ENCODE data around the gene FCN2. TPM values are rescaled to one million over a fixed set of nuclear protein-coding genes. Genes with fewer than 3 reads are reported as not detected.

FCN2 gene
- total RNA-seq, 1 donor from 2014 or later, result not detected

DNA sequence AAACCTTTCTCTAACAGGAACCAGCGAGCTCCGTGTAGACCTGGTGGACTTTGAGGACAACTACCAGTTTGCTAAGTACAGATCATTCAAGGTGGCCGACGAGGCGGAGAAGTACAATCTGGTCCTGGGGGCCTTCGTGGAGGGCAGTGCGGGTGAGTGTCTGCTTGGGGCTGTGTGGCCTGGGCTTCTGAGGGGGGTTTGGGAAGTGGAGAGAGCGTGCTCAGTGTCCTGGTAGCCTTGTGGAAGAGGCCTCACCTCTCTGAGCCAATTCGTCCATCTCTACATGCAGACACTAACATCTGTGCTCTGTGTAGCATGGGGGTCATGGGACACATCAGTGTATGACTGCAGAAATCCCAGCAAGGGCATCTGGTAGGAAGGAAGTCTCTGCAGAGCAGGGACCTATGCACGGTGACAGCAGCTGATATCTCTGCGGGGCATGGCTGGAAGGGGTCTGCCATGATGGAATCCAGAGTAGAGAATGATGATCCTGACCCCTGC lies 5.9 kb downstream of the FCN2 start:
- Histone ChIP-seq H3K27me3 (no peaks in the 10 kb centered on the region), H3K4me2 (no peak overlapping the region), H3K79me2 (ENCODE audit: low read depth) (no peaks in the 10 kb centered on the region), H3F3A (ENCODE audit: low read depth) (no peaks in the 10 kb centered on the region), H4K20me1 (ENCODE audit: low read depth) (no peaks in the 10 kb centered on the region), H3K4me3 (no peak overlapping the region), H3K9ac (no peak overlapping the region), H2AFZ (replicated peaks) (no peak overlapping the region), H3K4me1 (no peaks in the 10 kb centered on the region), H3K9me3 (ENCODE audit: low read depth) (no peaks in the 10 kb centered on the region), H3K36me3 (no peaks in the 10 kb centered on the region), H3K27ac (no peak overlapping the region)
- peak overlapping the region; percentile 33 for H3K27ac Mint-ChIP-seq
- peaks cover 4% of the 10 kb centered on the region for H3K4me1 Mint-ChIP-seq
- DNase-seq (ENCODE audit: low spot score), result no peak
- H3K9me3 Mint-ChIP-seq, result no peaks in the 10 kb centered on the region
- H3K27me3 Mint-ChIP-seq (ENCODE audit: insufficient read depth, low read depth), result peaks cover 8% of the 10 kb centered on the region
- H3K4me3 Mint-ChIP-seq, result no peak overlapping the region
- H3K36me3 Mint-ChIP-seq, result no peaks in the 10 kb centered on the region
- TF ChIP-seq EZH2phosphoT487 (IDR thresholded peaks at IDR 0.05) (no peak), EZH2 (IDR thresholded peaks at IDR 0.05) (no peak)
- TF ChIP-seq, protein P1, sequence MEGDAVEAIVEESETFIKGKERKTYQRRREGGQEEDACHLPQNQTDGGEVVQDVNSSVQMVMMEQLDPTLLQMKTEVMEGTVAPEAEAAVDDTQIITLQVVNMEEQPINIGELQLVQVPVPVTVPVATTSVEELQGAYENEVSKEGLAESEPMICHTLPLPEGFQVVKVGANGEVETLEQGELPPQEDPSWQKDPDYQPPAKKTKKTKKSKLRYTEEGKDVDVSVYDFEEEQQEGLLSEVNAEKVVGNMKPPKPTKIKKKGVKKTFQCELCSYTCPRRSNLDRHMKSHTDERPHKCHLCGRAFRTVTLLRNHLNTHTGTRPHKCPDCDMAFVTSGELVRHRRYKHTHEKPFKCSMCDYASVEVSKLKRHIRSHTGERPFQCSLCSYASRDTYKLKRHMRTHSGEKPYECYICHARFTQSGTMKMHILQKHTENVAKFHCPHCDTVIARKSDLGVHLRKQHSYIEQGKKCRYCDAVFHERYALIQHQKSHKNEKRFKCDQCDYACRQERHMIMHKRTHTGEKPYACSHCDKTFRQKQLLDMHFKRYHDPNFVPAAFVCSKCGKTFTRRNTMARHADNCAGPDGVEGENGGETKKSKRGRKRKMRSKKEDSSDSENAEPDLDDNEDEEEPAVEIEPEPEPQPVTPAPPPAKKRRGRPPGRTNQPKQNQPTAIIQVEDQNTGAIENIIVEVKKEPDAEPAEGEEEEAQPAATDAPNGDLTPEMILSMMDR (IDR thresholded peaks at IDR 0.05), result no peak

DNA sequence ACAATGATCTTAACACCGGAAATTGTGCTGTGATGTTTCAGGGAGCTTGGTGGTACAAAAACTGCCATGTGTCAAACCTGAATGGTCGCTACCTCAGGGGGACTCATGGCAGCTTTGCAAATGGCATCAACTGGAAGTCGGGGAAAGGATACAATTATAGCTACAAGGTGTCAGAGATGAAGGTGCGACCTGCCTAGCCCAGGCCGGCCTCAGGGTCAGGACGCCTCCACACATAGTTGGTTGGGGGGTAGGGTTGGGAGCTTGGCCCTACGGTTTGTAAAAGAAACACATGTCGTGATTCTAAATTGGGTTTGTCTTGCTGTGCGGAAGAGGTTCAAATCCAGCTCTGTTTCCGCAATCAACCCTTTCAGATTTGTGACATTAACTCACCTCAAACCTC lies 6.6 kb downstream of the FCN2 start:
- H4K20me1 ChIP-seq (ENCODE audit: low read depth), result no peaks in the 10 kb centered on the region
- no peaks in the 10 kb centered on the region for H3K79me2 ChIP-seq (ENCODE audit: low read depth)

DNA sequence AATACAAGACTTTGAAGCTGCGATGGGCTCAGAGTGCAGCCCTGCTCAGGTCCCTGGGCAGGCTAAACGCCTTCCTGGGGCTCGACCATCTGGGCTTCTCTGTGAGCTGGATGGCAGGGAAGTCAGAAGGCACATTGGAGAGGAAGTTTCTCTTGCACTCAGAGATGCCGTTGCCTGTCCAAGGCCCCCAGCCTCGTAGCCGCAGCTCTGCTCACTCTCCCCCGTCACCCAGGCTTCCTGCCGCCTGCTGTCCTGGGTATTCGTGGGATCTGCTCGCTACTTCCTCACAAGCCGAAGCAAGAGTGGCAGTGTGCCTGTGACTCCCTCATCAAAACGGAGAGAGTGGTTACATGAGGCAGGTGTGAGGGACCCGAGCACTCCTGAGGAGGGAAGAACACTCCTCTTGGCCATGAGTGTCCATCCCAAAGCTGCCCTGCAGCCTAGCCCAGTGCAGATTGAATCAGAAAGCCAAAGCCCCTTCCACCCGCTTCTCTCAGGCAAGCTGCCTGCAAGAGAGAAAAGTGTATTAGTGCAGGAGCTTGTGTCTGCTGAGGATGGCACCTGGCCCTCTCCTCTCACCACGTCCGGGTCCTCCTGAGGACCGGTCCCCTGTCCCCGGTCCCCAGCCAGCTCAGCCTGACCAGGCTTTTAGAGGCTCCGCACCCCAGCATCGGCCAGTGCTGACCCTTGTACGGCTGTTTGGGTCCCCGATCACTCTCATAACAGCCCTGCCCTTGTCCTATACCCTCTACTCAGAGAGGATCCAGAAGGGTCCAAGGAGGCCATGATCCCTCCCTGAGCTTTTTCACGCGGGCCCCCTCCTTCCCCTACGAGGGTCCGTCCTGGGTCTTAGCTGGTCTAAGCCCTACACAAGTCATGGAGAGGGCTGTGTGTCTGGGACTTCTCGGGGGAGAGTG lies 7.3 kb downstream of the FCN2 start:
- Histone ChIP-seq H3K4me3 (no peak overlapping the region), H3K27me3 (no peaks in the 10 kb centered on the region), H4K20me1 (ENCODE audit: low read depth) (no peaks in the 10 kb centered on the region), H3K4me2 (no peak overlapping the region), H3K36me3 (no peaks in the 10 kb centered on the region), H3K27ac (no peak overlapping the region), H2AFZ (replicated peaks) (no peak overlapping the region), H3K9ac (no peak overlapping the region), H3K9me3 (ENCODE audit: low read depth) (no peaks in the 10 kb centered on the region), H3F3A (ENCODE audit: low read depth) (no peaks in the 10 kb centered on the region), H3K79me2 (ENCODE audit: low read depth) (no peaks in the 10 kb centered on the region), H3K4me1 (no peaks in the 10 kb centered on the region)
- no peak for DNase-seq (ENCODE audit: low spot score)
- Mint-ChIP-seq H3K27ac (no peak overlapping the region), H3K4me1 (peaks cover 4% of the 10 kb centered on the region), H3K36me3 (no peaks in the 10 kb centered on the region), H3K27me3 (ENCODE audit: insufficient read depth, low read depth) (peaks cover 8% of the 10 kb centered on the region), H3K9me3 (peaks cover 2% of the 10 kb centered on the region), H3K4me3 (no peak overlapping the region)
- no peak for TF ChIP-seq EZH2 (IDR thresholded peaks at IDR 0.05)
- TF ChIP-seq, protein P1 (IDR thresholded peaks at IDR 0.05), result no peak
- TF ChIP-seq EZH2phosphoT487 (IDR thresholded peaks at IDR 0.05), result no peak

More for the DNA sequence above, 6.6 kb downstream of the FCN2 start:
- Histone ChIP-seq H3K4me3 (no peak overlapping the region), H3K4me2 (no peak overlapping the region), H3K9me3 (ENCODE audit: low read depth) (no peaks in the 10 kb centered on the region), H2AFZ (replicated peaks) (no peak overlapping the region), H3K27me3 (no peaks in the 10 kb centered on the region), H3K9ac (no peak overlapping the region), H3K36me3 (no peaks in the 10 kb centered on the region), H3K4me1 (no peaks in the 10 kb centered on the region), H3F3A (ENCODE audit: low read depth) (no peaks in the 10 kb centered on the region), H3K27ac (no peak overlapping the region)
- Mint-ChIP-seq H3K4me1 (peaks cover 4% of the 10 kb centered on the region), H3K4me3 (no peak overlapping the region), H3K27me3 (ENCODE audit: insufficient read depth, low read depth) (peaks cover 8% of the 10 kb centered on the region), H3K36me3 (no peaks in the 10 kb centered on the region), H3K27ac (peak overlapping the region; percentile 57), H3K9me3 (no peaks in the 10 kb centered on the region)
- TF ChIP-seq EZH2 (IDR thresholded peaks at IDR 0.05) (no peak), EZH2phosphoT487 (IDR thresholded peaks at IDR 0.05) (no peak)
- TF ChIP-seq, protein P1 (IDR thresholded peaks at IDR 0.05), result no peak
- no peak for DNase-seq (ENCODE audit: low spot score)

Data from neural progenitor cell (in vitro differentiated cells).